ENCODE data around the gene KCTD7.

- TF ChIP-seq, protein P1, sequence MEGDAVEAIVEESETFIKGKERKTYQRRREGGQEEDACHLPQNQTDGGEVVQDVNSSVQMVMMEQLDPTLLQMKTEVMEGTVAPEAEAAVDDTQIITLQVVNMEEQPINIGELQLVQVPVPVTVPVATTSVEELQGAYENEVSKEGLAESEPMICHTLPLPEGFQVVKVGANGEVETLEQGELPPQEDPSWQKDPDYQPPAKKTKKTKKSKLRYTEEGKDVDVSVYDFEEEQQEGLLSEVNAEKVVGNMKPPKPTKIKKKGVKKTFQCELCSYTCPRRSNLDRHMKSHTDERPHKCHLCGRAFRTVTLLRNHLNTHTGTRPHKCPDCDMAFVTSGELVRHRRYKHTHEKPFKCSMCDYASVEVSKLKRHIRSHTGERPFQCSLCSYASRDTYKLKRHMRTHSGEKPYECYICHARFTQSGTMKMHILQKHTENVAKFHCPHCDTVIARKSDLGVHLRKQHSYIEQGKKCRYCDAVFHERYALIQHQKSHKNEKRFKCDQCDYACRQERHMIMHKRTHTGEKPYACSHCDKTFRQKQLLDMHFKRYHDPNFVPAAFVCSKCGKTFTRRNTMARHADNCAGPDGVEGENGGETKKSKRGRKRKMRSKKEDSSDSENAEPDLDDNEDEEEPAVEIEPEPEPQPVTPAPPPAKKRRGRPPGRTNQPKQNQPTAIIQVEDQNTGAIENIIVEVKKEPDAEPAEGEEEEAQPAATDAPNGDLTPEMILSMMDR (IDR thresholded peaks at IDR 0.05; ENCODE audit: low read depth, low read length, poor library complexity, severe bottlenecking): no peak
- no peak for TF ChIP-seq EZH2phosphoT487 (IDR thresholded peaks at IDR 0.05; ENCODE audit: borderline replicate concordance, low read length)
Measured at GRCh38 chr7:66679633-66680244, 51.1 kb downstream of the KCTD7 start.
